GM18526 (cell line): ENCODE data around the gene PPP1R14B.

ENCODE experiments used
- POLR2A ChIP-seq: IDR thresholded peaks from 3 replicates; pipeline ENCODE4 v1.6.1; 2011; ENCODE audit not compliant: insufficient read length; ENCODE audit errors: extremely low read depth

The PPP1R14B gene

DNA sequence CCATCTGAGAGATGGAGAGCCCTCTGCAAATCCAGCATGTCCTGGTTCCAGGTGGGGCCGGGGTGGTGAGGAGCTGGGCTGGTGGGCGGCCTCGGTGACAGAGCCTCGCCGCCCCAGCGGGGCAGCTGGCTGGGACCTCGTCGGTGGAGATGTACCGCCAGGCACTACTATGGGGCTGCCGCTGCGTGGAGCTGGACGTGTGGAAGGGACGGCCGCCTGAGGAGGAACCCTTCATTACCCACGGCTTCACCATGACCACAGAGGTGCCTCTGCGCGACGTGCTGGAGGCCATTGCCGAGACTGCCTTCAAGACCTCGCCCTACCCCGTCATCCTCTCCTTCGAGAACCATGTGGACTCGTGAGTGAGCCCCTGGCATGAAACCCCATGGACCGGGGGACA, 11.6 kb upstream of the PPP1R14B start:
- TF ChIP-seq POLR2A: no peak

DNA sequence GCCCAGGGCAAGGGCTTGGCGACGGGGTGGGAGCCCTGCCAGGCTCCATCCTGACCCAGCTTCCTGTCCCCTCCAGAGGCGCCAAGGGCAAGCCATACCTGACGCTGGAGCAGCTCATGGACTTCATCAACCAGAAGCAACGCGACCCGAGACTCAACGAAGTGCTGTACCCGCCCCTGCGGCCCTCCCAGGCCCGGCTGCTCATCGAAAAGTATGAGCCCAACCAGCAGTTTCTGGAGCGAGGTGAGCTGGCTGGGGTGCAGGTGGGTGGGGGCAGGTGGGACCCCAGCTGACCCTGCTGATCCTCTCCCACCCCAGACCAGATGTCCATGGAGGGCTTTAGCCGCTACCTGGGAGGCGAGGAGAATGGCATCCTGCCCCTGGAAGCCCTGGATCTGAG, 9.6 kb upstream of the PPP1R14B start:
- no peak for TF ChIP-seq POLR2A

DNA sequence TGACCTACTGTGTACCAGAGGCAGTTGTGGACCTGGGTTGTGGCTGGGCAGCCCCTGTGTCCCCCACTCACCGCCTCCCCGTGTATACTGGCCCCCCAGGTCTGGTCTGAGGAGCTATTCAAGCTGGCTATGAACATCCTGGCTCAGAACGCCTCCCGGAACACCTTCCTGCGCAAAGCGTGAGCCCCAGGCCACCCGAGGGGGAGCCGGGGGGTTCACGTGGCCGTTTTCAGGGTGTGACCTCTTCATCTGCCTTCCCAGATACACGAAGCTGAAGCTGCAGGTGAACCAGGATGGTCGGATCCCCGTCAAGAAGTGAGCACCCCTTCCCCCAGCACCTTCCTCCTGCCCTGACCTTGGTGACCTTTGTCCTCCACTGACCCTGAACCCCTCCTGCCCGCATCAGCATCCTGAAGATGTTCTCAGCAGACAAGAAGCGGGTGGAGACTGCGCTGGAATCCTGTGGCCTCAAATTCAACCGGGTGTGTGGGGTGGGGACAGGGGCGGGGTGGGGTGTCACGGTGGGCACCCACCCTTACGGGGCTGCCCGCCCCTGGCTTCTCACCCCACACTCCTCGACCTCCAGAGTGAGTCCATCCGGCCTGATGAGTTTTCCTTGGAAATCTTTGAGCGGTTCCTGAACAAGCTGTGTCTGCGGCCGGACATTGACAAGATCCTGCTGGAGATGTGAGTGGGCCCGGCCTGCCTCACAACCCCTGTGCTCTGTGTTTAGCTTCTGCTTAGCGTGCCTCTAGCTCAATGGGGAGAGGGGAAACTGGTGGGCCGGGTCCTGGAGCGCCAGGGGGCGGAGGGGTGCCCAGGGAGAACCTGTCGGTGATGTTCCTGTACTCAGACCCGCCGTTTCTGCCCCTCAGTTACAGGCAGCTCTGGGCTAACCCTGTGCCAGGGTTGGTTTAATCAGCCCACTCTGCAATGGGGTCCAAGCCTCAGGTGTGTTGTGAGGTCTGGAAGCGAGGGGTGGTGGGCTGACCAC, 8.7 kb upstream of the PPP1R14B start:
- TF ChIP-seq POLR2A: no peak

DNA sequence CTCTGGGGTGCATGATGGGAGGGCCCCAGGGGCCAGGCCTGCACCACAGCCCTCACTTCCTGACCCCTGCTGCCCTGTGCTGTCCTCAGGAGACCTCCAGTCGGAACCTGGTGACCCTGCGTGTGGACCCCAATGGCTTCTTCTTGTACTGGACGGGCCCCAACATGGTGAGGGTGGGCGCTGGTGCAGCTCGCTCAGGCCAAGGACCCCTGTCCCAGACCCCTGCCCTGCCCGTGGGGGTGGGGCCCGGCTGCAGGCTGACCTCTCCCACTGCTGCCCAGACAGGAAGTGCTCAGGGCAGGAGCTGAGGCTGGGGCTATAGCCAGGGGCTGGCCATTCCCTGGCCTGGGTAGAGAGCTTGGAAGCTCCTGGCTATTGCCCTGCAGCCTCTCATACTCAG, 7.6 kb upstream of the PPP1R14B start:
- TF ChIP-seq POLR2A: no peak

DNA sequence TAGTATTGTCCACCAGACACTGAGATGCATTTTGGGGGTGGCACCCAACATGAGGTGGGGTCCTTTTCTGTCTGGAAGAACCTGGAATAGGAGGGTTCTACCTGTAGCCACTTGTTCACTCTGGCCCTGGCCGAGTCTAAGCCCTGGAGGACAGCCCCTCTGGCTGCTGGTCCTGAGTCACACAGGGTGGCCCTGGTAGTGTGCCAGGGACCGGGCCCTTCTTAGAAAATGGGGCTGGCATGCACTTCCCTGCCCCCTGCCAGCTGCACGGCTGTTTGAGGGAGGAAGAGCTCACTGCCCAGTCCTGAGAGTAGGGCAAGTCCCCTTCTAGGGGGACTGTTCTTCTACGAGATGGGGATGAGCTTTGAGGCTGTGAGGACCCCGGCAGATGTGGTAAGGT, 6.7 kb upstream of the PPP1R14B start:
- TF ChIP-seq POLR2A: no peak

DNA sequence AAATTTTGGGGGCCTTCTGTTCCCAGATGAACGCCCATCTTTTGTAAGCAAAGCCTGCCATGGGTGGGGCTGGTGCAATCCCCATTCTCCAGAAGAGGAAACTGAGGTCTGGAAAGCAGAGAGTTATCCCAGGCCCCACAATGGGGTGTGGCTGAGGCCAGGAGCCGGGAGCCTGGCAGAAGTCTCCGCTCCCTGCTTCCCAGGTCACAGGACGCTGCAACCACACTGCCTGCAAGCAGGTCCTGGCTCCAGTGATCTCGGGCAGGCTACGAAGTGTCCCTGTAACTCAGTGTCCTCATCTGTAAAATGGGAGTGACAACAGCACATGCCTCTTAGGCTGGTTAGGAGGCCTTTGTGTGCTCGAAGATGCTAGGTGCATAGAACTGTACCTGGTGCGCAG, 6.3 kb upstream of the PPP1R14B start:
- no peak for TF ChIP-seq POLR2A

DNA sequence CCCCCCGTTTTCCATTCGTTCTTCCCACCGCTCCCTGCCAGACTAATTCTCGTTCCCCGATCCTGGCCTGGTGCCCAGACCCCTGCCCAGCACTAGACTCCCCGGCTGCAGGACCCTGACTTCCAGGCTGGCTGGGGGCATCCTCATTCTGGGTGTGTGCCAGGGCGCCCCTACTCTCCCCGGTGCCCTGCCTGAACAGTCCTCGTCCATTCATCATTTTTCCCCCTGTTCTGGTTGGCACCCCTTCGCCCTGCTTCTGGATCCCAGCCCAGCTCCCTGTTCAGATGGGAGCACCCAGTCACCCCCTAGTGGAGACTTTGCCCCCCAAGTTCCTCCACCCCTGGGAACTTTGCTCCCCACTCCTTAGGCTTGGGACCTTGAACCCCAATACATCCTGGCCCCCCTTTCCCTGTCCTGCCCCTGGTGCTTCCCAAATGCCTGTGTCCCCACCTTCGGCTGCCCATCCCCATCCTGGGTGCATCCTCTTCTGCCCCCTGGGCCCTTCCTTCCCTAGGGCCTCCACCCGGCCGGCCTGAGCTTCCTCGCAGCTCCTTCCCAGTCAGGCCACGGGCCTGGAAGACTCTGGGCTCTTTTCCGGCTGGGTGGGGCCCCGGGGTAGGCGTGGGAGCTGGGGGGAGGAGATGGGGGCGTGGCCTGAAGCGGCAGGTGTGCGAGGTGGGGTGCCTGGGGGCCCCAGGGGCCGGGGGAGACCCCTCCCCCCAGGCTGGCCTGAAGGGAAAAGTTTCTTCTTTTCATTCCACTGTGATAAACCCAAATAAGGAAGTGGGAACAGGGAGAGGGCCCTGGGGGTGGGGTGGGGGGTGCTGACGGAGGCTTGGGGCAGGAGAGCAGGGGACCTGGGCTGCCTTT, 5.5 kb upstream of the PPP1R14B start:
- no peak for TF ChIP-seq POLR2A

DNA sequence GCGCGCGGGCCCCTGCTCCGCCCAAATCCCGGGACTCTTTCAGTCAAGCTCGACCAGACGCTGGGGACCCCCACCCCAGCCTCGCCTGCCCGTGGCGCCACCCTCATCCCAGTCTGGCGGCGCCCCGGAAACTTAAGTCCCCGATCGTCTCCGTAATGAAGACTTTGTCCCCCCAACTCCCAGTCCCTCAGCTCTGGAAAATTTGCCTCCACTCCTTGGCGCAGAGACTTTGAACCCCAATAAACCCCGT, 4.9 kb upstream of the PPP1R14B start:
- TF ChIP-seq POLR2A: no peak

DNA sequence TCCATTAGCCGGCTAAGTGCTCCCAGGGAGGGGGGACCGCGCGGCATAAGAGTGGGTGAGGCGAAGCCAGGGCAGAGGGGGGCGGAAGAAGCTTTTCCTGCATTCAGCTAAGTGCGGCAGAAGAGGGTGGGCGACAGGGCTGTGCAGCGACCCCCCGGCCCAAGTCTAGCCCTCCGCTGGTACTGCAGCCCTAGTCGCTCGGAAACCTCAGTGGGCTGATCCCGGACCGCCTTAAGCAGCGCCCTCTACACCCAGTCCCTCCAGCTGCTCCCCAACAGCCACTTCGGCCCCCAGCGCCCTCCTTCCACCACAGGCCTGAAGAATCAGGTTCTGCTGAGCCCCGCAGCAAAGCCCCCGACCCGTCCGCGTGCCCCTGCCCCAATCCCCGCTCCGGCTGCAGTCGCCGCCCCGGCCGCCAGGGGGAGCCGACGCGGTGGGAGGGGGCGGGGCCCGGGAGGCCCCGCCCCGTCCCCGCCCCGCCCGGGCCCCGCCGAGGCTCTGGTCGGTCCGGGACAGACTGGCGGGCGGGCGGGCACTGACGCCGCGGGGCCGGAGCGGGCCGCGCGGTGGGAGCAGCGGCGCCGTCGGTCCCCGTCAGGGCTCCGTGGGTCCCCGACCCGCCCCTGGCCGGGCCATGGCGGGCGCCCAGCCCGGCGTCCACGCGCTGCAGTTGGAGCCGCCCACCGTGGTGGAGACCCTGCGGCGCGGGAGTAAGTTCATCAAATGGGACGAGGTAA, 4.4 kb upstream of the PPP1R14B start, which contains the start of gene PLCB3:
PLCB3 (plus strand) TSS at position 515 of the 737 bp plus-strand sequence; CDS start at position 635, 120 bp downstream.
- TF ChIP-seq POLR2A: peak; percentile 54

DNA sequence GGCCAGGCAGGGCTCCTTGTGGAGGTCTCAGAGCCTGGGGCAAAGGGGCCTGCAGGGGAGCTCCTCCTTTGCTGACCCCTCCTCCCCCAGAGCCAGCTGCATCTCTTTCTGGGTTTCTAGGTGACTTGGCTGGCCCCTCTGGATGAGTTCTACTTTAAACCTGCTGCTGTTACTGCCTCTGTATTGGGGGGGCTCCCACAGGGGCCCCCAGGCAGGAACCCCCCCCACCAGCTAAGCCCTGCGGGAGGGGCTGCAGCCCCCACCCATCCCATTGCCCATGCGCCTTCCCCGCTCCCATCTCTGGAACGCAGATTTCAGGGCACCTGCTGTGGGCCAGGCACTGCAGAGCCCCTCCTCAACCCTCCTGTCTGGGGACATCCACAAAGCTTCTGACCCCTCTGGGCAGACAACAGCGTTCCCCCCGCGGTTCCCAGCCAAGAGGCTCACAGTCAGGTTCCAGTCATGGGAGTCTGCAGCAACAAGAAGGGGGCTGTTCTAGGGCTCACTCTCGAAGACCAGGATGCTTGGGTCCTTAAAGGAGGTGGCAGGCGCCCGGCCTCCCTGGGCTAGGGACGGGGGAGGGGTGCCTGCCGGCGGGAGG, 3.8 kb upstream of the PPP1R14B start:
- TF ChIP-seq POLR2A: no peak

DNA sequence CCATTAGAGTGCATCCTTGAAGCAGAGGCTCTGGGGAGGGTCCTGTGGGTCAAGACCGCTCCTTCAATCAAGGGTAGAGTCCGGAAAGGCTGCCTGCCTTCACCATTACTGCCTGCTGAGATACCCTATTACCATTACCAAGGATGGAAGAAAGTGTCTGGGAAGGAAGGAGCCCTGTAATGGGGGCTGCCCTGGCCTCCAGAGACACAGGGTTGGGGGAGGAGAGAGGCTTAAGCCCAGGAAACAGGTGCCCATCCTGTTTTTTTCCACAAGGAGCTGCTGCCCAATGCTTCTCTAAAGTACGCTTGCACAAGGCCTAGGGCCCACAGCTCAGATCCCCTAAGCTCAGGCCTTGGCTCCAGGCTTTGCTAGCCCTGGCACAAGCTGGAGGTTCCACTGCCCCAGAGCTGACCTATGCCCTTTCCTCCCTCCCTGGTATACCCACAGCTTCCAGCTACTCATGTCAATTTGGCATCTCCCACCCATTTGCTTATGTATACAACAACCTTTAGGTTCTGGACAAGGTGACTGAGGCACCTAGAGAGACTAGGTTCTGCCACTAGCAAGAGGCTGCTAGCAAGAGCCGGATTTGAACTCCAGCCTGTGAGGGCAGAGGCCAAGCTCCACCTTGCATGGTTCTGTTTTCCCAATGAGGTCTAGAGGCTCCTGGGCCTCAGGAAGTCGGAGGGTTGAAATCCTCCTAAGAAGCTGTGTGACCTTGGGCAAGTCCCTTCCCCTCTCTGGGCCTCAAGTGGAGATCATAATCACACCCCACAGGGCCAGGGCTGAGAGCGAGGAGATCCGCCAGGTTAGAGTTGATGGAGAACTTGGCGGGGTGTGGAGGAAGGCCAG, 3.0 kb upstream of the PPP1R14B start:
- TF ChIP-seq POLR2A: no peak

DNA sequence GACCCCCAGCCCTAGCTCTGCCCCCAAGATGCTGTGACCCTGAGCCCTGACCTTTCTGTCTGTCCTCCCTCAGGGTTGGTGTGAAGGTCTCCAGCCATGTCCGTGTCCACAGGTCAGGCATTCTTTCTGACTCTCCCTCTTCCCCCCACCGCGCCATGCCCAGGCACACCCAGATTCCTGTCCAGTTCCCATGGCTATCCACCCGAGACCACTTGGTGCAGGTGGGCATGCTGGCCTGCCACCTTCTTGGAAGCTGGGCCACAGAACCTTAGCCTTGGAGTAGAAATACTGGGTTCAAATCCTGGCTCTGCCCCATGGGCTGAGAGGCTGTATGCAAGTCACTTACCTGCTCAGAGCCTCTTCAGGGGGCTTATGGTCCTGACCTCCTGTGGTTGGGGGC, 2.3 kb upstream of the PPP1R14B start:
- no peak for TF ChIP-seq POLR2A

DNA sequence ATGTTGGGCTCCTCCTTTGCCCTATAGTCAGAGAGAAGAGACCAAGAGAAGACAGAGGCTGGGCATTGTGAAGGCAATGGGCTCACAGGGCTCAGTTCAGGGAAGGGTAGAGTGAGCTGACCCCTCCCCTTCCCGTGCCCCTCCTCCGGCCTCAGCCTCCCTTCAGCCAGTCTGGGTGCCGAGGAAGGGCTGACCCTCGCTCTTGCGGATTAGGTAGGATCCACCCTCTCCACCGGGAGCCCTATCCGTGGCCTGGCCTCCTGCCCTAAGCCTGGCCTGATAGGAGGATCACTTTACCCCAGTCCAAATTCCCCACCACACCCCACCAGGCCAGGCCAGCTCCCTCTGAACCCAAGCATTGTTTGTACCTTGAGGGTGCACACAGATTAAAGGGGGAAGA, 1.8 kb upstream of the PPP1R14B start:
- TF ChIP-seq POLR2A: no peak
